H9 (cell line): ENCODE results near the gene RAB11FIP5. TPM values are rescaled to one million over a fixed set of nuclear protein-coding genes. Genes with fewer than 3 reads are reported as not detected.

Experiments
- DNase-seq: peaks from one replicate; pipeline ENCODE4 v3.0.0-alpha.2; 2017
- H2AFZ ChIP-seq: one replicate; pipeline ENCODE4 v1.6.1; 2013; ENCODE audit warnings: mild to moderate bottlenecking, low read length, control low read depth, moderate library complexity
- H2AK5ac ChIP-seq: 2 replicates; pipeline ENCODE4 v1.6.1; 2013; ENCODE audit warnings: low read length, control low read depth, mixed read lengths; ENCODE audit not compliant: insufficient read length
- H2BK120ac ChIP-seq: one replicate; pipeline ENCODE4 v1.6.1; 2013; ENCODE audit warnings: low read depth, mild to moderate bottlenecking, low read length, control low read depth, inconsistent platforms; ENCODE audit not compliant: poor library complexity, severe bottlenecking
- H2BK12ac ChIP-seq: 2 replicates; pipeline ENCODE4 v1.6.1; 2013; ENCODE audit warnings: low read length, control low read depth, mixed read lengths, low read depth; ENCODE audit not compliant: insufficient read length
- H2BK15ac ChIP-seq: 2 replicates; pipeline ENCODE4 v1.6.1; 2013; ENCODE audit warnings: low read depth, low read length, control low read depth
- H2BK20ac ChIP-seq: one replicate; pipeline ENCODE4 v1.6.1; 2013; ENCODE audit warnings: low read depth, mild to moderate bottlenecking, low read length, control low read depth, inconsistent platforms; ENCODE audit not compliant: poor library complexity, severe bottlenecking
- H2BK5ac ChIP-seq: 2 replicates; pipeline ENCODE4 v1.6.1; 2013; ENCODE audit warnings: low read length, control low read depth, mixed read lengths; ENCODE audit not compliant: insufficient read length
- H3K14ac ChIP-seq: 2 replicates; pipeline ENCODE4 v1.6.1; 2013; ENCODE audit warnings: low read length, control low read depth; ENCODE audit not compliant: insufficient read depth
- H3K18ac ChIP-seq: 2 replicates; pipeline ENCODE4 v1.6.1; 2013; ENCODE audit warnings: low read depth, mild to moderate bottlenecking, mixed read lengths, low read length, control low read depth; ENCODE audit not compliant: insufficient read length
- H3K23ac ChIP-seq: 2 replicates; pipeline ENCODE4 v1.6.1; 2013; ENCODE audit warnings: low read length, control low read depth, mixed read lengths, low read depth; ENCODE audit not compliant: insufficient read length
- H3K23me2 ChIP-seq: 2 replicates; pipeline ENCODE4 v1.6.1; 2013; ENCODE audit warnings: low read depth, mild to moderate bottlenecking, mixed read lengths, low read length, control low read depth; ENCODE audit not compliant: insufficient read length, poor library complexity, severe bottlenecking
- H3K27ac ChIP-seq: 2 replicates; pipeline ENCODE4 v1.5.1; 2013; ENCODE audit warnings: low read length, control low read depth, mixed read lengths, low read depth; ENCODE audit not compliant: insufficient read length
- H3K27me3 ChIP-seq: 2 replicates; pipeline ENCODE4 v1.6.1; 2013; ENCODE audit warnings: low read length, control low read depth, inconsistent platforms; ENCODE audit not compliant: insufficient read depth
- H3K4ac ChIP-seq: 2 replicates; pipeline ENCODE4 v1.6.1; 2013; ENCODE audit warnings: low read depth, mild to moderate bottlenecking, control low read depth, inconsistent platforms, low read length, moderate library complexity
- H3K4me1 ChIP-seq: 2 replicates; pipeline ENCODE4 v1.6.1; 2013; ENCODE audit warnings: low read length, control low read depth, inconsistent platforms; ENCODE audit not compliant: insufficient read depth
- H3K4me2 ChIP-seq: 2 replicates; pipeline ENCODE4 v1.6.1; 2013; ENCODE audit warnings: low read length, control low read depth, mixed read lengths; ENCODE audit not compliant: insufficient read length, insufficient read depth
- H3K56ac ChIP-seq: 2 replicates; pipeline ENCODE4 v1.6.1; 2013; ENCODE audit warnings: low read depth, mild to moderate bottlenecking, mixed read lengths, low read length, control low read depth; ENCODE audit not compliant: insufficient read length
- H3K79me1 ChIP-seq: 2 replicates; pipeline ENCODE4 v1.6.1; 2013; ENCODE audit warnings: low read depth, mild to moderate bottlenecking, moderate library complexity, low read length, control low read depth, inconsistent platforms; ENCODE audit not compliant: insufficient read depth, poor library complexity, severe bottlenecking
- H3K79me2 ChIP-seq: 2 replicates; pipeline ENCODE4 v1.6.1; 2013; ENCODE audit warnings: low read length, control low read depth, inconsistent platforms; ENCODE audit not compliant: insufficient read depth
- H3K9ac ChIP-seq: 2 replicates; pipeline ENCODE4 v1.6.1; 2013; ENCODE audit warnings: low read length, control low read depth, mixed read lengths; ENCODE audit not compliant: insufficient read length; ENCODE audit errors: extremely low read depth
- H3K9me3 ChIP-seq: one replicate; pipeline ENCODE4 v1.6.1; 2013; ENCODE audit warnings: low read depth, low read length, inconsistent platforms; ENCODE audit not compliant: control insufficient read depth
- H3T11ph ChIP-seq: one replicate; pipeline ENCODE4 v1.6.1; 2013; ENCODE audit warnings: mild to moderate bottlenecking, low read length, control low read depth, inconsistent platforms
- H4K20me1 ChIP-seq: one replicate; pipeline ENCODE4 v1.6.1; 2013; ENCODE audit not compliant: control insufficient read depth, insufficient read length, insufficient read depth
- H4K5ac ChIP-seq: 2 replicates; pipeline ENCODE4 v1.6.1; 2013; ENCODE audit warnings: low read depth, mild to moderate bottlenecking, mixed read lengths, low read length, control low read depth; ENCODE audit not compliant: insufficient read length
- H4K8ac ChIP-seq: replicated peaks from 2 replicates; pipeline ENCODE4 v1.6.1; 2013; ENCODE audit warnings: low read length, control low read depth, mixed read lengths, low read depth; ENCODE audit not compliant: insufficient read length
- H4K91ac ChIP-seq: 2 replicates; pipeline ENCODE4 v1.6.1; 2013; ENCODE audit warnings: low read depth, mild to moderate bottlenecking, moderate library complexity, mixed read lengths, low read length, control low read depth; ENCODE audit not compliant: insufficient read length
- H3K27ac Mint-ChIP-seq, 3 experiments: 2 replicates in 2 of 3; 3 replicates in 1 of 3; pipeline ENCODE4 v1.8.0; 2020 to 2021; ENCODE audit warnings: mixed read lengths in 3 of 3, mild to moderate bottlenecking in 1 of 3, moderate library complexity in 1 of 3
- H3K27me3 Mint-ChIP-seq: 2 replicates; pipeline ENCODE4 v1.8.0; 2021; ENCODE audit warnings: low read depth, mild to moderate bottlenecking, moderate library complexity, mixed read lengths
- H3K36me3 Mint-ChIP-seq, 3 experiments: 2 replicates in 2 of 3; 3 replicates in 1 of 3; pipeline ENCODE4 v1.8.0; 2020 to 2021; ENCODE audit warnings: low read depth in 3 of 3, mixed read lengths in 3 of 3; ENCODE audit not compliant: insufficient read depth in 1 of 3
- H3K4me1 Mint-ChIP-seq, 2 experiments: 2 replicates each; pipeline ENCODE4 v1.8.0; 2020; ENCODE audit warnings: mixed read lengths in 2 of 2
- H3K4me3 Mint-ChIP-seq, 2 experiments: 2 replicates in 1 of 2; 3 replicates in 1 of 2; pipeline ENCODE4 v1.8.0; 2020 to 2021; ENCODE audit warnings: mild to moderate bottlenecking in 2 of 2, mixed read lengths in 2 of 2, moderate library complexity in 1 of 2
- H3K9me3 Mint-ChIP-seq, 2 experiments: 2 replicates in 1 of 2; 3 replicates in 1 of 2; pipeline ENCODE4 v1.8.0; 2020; ENCODE audit warnings: mild to moderate bottlenecking in 2 of 2, mixed read lengths in 2 of 2, moderate library complexity in 1 of 2
- WGBS: extraction: QIAGEN DNeasy Blood & Tissue Kit; methylation state at CpG from one replicate; pipeline ENCODE4 v1.1.7; 2013; ENCODE audit warnings: missing lambda C conversion rate, low lambda C conversion rate, mixed read lengths; ENCODE audit not compliant: insufficient read length; ENCODE audit errors: extremely low coverage; 5-methylcytosine and 5-hydroxymethylcytosine counted together
- total RNA-seq: library from RNA; stranded (reverse); gene quantifications from 2 replicates; pipeline ENCODE4 v1.2.1, GENCODE V29; 2021
- TF ChIP-seq, protein P1 (sequence below): fragments of 200-600 bp; sonication (generic); conservative IDR thresholded peaks from 3 replicates; pipeline ENCODE4 v1.8.0; 2021; ENCODE audit warnings: antibody characterized with exemption, mild to moderate bottlenecking

Gene RAB11FIP5
- total RNA-seq, 1 experiment from 2014 or later, result 7.1 TPM

DNA sequence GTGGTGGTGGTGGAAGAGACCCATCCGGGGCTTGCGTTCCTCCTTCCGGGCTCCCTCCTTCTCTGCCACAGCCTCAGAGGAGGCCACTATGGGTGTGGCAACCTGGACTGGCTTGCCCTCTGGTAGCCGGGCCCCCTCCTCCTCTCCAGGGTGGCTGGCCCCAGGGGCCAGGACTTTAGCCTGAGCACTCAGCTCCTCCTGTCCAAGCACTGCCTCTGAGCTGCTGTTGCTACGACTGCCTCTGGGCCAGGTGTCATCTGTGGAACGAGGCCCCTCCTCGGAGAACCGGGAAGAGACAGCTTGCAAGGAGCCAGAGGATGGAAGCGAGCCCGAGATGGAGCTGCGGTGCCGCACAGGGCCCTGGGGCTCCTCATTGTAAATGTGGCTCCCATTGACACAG, 24.5 kb downstream of the RAB11FIP5 start:
- Histone ChIP-seq H3K27ac (no peak overlapping the region), H2BK120ac (no peak overlapping the region), H3K4me2 (no peak overlapping the region), H3K9me3 (no peaks in the 10 kb centered on the region), H3T11ph (no peak overlapping the region), H3K23me2 (no peaks in the 10 kb centered on the region), H3K79me2 (no peaks in the 10 kb centered on the region), H3K56ac (no peak overlapping the region), H2BK12ac (no peak overlapping the region), H3K18ac (no peak overlapping the region), H2BK15ac (no peak overlapping the region), H2AFZ (no peak overlapping the region), H2AK5ac (no peak overlapping the region), H3K79me1 (no peaks in the 10 kb centered on the region), H3K4me1 (no peaks in the 10 kb centered on the region), H4K5ac (no peak overlapping the region), H3K23ac (no peak overlapping the region), H2BK20ac (no peak overlapping the region), H4K8ac (no peak overlapping the region), H3K9ac (no peak overlapping the region), H2BK5ac (no peak overlapping the region), H3K14ac (no peak overlapping the region), H4K91ac (no peak overlapping the region), H4K20me1 (no peaks in the 10 kb centered on the region), H3K4ac (no peak overlapping the region), H3K27me3 (no peaks in the 10 kb centered on the region)
- peaks cover 9 to 14% of the 10 kb centered on the region in 2 experiments for H3K4me1 Mint-ChIP-seq
- no CpG with 5 or more reads among the region's 12 CpGs for WGBS
- H3K4me3 Mint-ChIP-seq, result no peak overlapping the region
- no peaks in the 10 kb centered on the region for H3K27me3 Mint-ChIP-seq
- H3K36me3 Mint-ChIP-seq, result peaks cover 3 to 5% (median 5%) of the 10 kb centered on the region in 3 experiments; a peak in 4 of 7 replicates
- TF ChIP-seq, protein P1, sequence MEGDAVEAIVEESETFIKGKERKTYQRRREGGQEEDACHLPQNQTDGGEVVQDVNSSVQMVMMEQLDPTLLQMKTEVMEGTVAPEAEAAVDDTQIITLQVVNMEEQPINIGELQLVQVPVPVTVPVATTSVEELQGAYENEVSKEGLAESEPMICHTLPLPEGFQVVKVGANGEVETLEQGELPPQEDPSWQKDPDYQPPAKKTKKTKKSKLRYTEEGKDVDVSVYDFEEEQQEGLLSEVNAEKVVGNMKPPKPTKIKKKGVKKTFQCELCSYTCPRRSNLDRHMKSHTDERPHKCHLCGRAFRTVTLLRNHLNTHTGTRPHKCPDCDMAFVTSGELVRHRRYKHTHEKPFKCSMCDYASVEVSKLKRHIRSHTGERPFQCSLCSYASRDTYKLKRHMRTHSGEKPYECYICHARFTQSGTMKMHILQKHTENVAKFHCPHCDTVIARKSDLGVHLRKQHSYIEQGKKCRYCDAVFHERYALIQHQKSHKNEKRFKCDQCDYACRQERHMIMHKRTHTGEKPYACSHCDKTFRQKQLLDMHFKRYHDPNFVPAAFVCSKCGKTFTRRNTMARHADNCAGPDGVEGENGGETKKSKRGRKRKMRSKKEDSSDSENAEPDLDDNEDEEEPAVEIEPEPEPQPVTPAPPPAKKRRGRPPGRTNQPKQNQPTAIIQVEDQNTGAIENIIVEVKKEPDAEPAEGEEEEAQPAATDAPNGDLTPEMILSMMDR, result no peak
- no peak for DNase-seq
- no peak overlapping the region for H3K27ac Mint-ChIP-seq
- no peaks in the 10 kb centered on the region for H3K9me3 Mint-ChIP-seq
